ENCODE measurements around the gene SESN1. TPM values are rescaled to one million over a fixed set of nuclear protein-coding genes. Genes with fewer than 3 reads are reported as not detected.

Gene SESN1
- polyA plus RNA-seq, 4 donors: 25.0 to 31.1 (median 27.5) TPM

DNA sequence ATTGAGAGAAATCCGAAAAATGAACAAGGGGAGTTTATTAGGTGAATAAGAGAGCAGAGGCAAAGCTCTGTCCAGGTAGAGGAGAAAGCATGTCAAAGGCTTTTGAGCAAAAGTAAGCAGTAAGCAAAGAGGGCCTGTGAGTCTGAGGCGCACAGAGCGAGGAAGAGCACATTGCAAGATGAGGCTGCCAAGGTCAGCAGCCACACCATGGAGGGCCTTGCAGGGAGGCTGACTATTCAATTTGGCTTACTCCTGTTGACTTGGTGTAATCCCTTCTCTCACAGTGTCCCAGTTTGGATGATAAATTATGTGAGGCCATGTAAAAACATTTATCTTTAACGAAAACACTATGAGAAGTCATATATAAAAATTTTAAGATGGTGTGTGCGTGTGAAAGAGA is 32.4 kb downstream of the SESN1 start:
- DNase-seq (ENCODE audit: low read depth in 4 of 4, low spot score in 3 of 4): no peak

DNA sequence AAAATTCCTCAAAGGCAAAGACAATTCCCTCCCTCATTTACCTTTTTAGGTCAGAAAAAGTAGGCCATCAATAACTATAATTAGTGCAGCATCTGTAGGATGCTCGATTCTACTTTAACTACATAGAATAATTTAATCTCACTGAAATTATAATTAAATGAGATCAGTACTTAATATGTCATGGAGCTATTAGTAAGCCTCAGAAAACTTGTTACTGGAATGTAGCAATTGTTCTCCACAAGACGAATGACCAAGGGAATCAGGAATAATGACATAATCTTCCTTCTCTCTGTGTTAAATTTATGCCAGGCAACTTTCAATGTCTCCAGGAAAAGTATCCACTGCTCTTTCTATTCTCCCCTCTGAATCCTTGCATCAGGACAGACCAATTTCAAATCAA is 34.1 kb downstream of the SESN1 start:
- DNase-seq (ENCODE audit: low read depth in 4 of 4, low spot score in 3 of 4): no peak

DNA sequence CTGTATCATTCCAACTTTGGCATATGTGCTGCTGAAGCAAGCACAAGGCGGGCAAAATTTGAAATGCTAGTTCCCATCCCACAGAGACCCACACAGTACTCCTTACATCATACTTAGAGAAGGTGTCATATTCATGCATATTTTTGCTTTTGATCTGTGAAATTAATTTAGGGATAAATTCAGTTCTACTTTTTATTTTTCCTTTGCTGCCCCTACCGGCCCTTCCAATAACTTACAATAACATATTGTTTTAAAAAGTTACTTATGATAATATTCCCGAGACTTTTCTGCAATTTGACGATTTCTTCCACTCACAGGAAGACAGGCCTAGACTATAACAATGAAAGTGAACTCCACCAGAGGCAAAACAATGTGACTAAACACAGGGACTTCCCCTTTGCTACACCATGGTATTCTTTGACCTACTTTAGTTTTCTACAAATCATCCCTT is 35.0 kb downstream of the SESN1 start:
- DNase-seq (ENCODE audit: low read depth in 4 of 4, low spot score in 3 of 4): no peak

DNA sequence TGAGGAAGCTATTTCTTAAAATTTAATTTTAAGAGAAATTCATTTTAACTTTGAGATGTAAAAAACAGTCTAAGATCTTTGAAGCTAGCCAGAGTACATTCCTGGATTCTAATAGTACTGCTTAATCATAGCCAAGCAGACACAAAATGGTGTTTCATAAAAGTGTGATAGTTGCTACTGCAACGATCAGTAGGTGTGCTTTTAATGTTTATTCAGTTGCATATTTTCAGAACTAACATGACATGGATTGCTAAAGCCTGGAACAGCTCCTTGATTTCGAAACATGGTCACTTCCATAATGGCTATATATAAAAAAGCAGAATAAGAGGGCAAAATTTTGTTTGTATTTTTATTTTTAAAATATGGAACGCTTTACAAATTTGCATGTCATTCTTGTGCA is 35.5 kb downstream of the SESN1 start:
- DNase-seq (ENCODE audit: low read depth in 4 of 4, low spot score in 3 of 4): no peak

DNA sequence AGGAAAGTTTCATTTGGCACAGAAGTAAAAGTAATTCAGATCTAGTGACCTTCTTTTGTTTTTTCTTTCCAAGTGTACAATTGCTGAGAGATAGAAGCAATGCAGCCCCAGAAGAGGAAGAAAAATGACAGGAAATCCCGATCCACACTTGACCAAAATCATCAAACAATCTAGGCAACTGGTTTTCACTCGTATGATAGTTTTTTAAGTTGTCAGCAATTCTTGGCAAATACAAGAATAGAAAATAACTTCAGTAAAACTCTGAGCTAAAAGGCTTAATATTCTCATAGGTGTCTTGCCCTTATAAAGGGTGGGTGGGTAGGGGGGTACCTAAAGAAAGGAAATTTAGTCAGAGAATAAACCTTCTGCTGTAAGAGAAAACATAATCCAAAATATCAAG is 36.0 kb downstream of the SESN1 start:
- DNase-seq (ENCODE audit: low read depth in 4 of 4, low spot score in 3 of 4): no peak

DNA sequence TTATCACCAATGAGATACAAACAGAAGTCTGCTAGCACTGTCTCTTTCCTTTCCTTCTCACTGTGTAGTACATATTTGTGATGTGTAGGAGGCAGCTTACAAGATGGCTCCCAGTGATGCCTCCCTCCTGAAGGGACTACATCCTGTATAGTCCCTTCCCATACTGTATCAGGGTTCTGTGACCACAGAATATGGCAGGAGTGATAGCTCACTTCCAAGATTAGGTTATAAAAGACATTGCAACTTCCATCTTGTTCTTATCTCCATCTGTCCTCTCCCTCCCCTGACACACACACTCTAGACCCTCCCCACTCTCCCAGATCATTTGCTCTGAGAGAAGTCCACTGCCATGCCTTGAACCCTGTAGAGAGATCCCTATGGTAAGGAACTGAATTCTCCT is 38.0 kb downstream of the SESN1 start:
- DNase-seq (ENCODE audit: low read depth in 4 of 4, low spot score in 3 of 4): no peak

DNA sequence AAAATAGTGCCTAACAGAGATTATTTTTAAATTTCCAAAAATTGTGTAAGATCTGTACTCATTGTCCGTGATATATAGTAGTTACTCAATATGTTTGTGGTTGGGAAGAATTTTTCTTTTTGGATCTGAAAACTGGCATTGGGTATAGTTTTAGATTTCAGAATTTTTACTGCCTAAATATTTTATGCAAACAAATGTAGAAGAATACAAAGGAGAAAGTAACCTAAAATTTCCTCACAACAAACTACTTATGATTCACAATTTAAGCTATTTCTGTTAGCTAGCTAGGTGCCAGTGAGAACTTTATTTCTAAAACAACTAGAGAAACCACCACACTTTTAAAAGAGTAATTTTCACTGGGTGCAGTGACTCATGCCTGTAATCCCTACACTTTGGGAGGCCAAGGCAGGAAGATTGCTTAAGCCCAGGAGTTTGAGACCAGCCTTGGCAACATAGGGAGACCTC is 38.8 kb downstream of the SESN1 start:
- DNase-seq (ENCODE audit: low read depth in 4 of 4, low spot score in 3 of 4): no peak

DNA sequence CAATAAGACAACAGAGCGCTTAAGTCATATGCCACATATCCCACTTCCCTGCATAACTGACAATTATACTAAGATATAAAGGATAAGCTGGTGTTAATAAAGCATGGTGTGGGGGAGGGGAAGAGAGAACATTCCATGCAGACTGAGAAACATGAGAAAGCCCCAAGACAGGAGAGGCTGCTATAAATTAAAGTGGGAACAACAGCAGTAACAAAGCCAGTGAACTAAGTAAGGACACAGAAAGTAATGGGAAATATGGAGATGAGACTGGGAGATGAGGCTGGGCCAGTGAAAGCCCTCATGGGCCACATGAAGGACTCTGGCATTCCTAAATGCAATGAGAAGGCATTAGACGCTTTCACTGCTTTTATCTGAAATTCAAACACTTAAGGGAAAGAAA is 41.3 kb downstream of the SESN1 start:
- DNase-seq (ENCODE audit: low read depth in 4 of 4, low spot score in 3 of 4): peak; percentile 24 to 56 (median 27)

DNA sequence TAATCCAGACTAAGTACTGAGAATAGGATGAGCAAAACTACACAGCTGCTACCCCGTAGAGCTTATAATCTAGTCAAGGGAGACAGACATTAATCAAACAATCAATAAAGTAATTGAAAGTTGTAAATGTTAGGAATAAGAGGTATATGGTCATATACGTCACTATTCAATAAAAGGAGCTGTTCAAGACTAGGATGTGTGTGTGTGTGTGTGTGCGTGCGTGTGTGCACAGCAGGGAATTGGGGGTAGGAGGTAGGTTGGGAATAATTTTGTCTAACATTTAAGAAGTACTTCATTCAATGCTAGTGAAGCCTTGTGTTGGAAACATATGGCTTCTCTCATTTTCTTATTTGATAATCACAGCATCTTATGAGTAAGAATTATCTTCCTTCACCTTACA is 41.8 kb downstream of the SESN1 start:
- no peak for DNase-seq (ENCODE audit: low read depth in 4 of 4, low spot score in 3 of 4)

DNA sequence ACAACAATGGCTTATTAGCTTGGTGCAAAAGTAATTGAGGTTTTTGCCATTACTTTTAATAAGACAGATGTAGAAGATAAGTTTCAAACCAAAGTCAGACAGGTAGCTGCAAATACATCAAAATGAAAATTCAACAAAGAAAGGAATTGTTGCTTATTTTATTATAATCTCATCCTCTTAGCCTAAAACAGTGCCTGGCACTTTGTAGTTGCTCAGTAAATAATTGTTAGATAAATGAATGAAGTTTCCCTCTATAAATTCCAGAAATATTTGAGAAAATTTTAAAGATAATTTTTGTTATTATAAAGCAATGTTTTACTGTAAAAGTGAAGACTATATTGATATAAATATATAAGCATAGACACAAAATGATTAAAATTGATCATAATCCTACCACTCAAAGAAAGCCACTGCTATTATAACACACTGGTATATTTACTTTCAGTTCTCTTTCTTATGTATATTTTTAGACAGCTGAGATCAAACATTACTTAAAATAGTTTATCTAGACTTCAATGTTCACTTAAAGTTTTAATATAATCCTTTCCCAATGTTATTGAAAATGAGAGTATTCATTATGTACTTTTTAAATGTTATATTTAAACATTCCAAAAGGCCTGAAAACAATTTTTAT is 42.5 kb downstream of the SESN1 start:
- DNase-seq (ENCODE audit: low read depth in 4 of 4, low spot score in 3 of 4): no peak

DNA sequence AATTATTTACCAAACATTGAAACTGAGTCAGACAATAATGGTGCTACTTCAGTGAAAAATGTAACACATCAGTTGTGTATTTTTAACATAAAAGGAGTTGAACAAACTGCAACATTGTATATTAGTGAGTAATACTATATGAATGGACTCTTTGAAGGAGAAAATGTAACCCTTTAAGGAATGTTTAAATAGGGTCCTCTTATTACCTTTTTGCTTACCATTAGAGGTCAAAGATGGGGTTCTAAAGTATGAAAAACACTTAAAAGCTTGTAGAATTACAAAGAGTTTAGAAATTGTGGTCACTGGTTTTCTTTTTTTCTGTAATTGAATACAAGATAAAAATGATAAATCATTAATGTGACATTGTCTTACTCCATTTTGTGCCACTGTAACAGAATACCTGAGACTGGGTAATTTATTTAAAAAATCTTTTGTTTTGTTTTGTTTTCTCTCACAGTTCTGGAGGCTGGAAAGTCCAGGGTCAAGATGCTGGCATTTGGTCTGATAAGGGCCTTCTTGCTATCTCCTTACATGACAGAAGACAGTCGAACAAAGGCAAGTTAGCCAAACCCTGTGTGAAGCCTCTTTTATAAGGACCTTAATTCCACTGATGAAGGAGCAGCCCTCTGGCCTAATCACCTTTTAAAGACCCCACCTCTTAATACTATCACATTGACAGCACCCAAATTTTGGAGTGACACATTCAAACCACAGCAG is 43.2 kb downstream of the SESN1 start:
- DNase-seq (ENCODE audit: low read depth in 4 of 4, low spot score in 3 of 4): no peak

DNA sequence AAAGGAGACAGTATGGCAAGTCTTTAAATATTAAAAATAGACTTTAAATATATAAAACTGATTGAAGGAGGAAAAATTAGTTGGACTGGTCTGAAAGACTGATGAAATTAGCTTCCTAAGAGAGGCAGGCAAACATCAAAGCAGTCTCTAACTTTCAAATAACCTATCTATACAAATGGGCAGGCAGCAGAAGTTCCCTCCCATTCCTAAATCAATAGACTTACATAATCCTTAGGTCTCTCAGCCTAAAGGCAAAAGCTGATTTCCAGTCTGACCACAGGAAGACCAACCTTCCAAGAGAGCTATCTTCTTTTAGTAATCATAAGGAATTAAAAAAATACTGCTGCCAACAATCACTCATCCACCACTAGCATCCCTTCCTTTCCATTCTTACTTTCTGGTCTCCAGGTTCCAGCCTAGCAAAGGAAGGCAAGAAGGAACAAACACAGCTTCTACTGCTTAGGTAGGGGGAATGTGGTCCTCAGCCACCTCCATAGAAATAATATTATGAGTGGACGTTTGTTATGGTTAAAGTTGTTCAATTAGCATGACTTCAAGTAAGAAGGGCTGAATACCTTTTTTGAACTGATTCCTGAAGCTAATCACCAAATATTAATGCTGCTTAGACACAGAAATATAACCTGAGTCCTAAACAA is 44.1 kb downstream of the SESN1 start:
- DNase-seq (ENCODE audit: low read depth in 4 of 4, low spot score in 3 of 4): no peak

DNA sequence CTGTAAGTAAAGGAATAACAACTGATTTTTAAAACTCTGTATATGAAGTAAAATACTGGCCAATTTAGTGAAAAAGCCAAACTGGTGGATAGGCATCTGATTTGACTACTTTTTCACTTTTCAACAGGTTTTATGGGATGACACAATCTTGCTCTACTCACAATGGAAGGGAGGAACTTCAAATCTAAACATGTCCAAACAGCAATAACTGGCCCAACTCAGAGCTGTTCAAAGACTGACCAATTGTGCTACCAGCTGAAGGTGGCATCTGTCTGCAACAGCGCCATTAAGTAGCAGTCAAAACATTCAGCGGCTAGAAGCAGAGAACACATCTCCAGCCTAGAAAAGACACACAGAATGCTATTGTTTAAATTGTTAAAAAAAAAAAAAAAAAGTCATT is 44.6 kb downstream of the SESN1 start:
- DNase-seq (ENCODE audit: low read depth in 4 of 4, low spot score in 3 of 4): no peak

DNA sequence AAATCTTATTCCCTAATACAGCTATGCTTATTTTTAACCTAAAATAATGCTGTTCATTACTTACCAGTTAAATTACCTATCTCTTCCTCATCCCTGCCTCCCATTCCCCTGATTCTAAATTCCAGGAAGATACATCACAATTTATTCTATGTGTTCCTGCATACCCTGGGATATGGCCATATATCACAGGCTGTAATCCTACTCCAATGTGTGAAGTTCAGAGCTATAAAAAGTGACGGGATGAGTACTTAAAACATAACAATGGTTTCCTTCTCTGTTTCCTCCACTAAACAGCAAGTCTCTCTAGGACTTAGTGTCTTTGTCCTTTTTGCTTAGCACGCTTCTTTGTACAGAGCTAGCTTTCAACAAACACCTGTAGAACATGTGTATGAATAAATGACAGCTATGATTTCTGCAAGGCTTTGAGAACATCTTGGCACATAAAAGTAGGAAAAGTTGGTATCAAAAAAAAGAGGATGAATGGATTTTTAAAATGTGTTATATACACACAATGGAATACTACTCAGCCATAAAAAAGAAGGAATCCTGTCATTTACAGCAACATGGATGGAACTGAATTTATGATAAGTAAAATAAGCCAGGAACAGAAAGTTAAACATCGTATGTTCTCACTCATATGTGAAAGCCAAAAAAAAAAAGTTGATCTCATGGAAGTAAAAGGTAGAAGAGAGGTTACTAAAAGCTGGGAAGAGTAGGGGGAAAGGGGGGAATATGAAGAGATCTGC is 45.8 kb downstream of the SESN1 start:
- no peak for DNase-seq (ENCODE audit: low read depth in 4 of 4, low spot score in 3 of 4)

DNA sequence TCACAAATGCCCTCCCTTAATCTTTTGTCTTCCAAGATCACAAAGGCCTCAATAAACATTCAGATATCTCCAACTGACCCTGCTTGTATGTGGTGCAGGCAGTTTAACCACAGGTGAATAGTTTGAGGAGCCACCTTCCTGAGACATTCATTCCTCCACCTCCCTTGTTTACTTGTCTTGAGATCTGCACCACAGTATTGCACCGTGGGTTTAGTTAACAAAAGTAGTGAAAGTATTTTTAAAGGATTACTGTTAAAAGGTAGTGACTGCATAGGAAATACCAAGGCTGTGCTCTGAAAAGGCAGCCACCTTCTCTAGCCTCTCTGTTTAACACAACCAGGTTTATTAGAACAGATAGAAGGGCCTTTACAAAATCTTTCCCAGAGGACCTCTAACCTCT is 46.5 kb downstream of the SESN1 start:
- no peak for DNase-seq (ENCODE audit: low read depth in 4 of 4, low spot score in 3 of 4)

DNA sequence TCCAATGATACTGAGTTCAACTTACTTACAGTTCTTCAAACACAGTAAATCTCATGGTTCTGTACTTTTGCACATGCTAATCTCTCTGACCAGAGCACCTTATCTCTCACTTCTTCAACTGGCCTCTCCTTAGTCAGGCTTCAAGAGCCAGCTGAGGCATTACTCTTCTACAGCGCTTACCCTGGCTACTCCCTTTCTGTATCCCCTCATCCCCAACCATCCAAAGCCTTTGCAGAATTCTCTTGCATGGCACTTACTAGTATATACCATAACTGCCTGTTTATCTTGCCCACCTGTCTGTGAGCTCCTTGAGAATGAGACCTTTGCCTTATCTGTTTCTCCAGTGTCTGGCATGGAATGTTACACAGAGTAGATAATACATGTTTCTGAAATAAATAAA is 49.2 kb downstream of the SESN1 start:
- DNase-seq (ENCODE audit: low read depth in 4 of 4, low spot score in 3 of 4): no peak

DNA sequence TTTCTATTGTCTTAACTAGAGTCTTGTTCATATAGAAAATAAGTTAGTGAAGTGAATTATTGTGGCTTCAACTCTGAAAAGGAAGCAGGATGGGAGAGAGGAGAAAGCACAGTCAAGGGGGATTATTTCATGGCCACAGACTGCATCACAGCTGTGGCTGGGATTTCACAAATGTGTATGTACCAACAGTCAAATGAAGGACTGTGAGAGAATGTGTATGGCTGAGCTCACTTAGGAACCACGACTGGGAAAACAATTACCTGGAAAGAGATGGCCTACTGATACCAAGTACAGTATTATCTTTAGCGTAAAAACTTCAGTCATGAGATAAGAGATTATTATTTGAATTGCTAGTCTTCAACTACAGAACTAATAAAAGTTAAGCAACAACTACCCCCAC is 54.9 kb downstream of the SESN1 start:
- DNase-seq (ENCODE audit: low read depth in 4 of 4, low spot score in 3 of 4): no peak

DNA sequence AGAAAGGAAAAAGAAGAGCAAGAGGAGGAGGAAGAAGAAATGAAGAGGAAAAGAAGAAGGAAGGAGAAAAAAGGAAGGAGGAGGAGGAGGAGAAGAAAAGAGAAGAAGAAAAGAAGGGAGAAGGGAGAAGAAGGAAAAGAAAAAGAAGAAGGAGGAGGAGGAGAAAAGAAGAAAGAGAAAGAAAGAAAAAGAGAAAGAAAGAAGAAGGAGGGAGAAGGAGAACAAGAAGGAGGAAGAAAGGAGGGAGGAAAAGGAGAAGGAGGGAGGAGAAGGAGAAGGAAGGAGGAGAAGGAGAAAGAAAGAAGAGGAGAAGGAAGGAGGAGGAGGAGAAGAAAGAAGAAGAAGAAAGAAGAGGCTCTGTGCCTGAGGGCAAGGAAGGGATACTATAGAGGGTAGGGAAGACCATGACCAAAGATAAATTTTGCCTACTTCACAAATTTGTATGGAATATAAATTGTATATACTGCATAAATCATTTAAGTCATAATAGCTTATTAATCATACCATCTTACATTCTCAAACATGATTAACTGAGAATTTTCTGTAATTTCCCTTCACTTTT is 55.7 kb downstream of the SESN1 start:
- DNase-seq (ENCODE audit: low read depth in 4 of 4, low spot score in 3 of 4): no peak

DNA sequence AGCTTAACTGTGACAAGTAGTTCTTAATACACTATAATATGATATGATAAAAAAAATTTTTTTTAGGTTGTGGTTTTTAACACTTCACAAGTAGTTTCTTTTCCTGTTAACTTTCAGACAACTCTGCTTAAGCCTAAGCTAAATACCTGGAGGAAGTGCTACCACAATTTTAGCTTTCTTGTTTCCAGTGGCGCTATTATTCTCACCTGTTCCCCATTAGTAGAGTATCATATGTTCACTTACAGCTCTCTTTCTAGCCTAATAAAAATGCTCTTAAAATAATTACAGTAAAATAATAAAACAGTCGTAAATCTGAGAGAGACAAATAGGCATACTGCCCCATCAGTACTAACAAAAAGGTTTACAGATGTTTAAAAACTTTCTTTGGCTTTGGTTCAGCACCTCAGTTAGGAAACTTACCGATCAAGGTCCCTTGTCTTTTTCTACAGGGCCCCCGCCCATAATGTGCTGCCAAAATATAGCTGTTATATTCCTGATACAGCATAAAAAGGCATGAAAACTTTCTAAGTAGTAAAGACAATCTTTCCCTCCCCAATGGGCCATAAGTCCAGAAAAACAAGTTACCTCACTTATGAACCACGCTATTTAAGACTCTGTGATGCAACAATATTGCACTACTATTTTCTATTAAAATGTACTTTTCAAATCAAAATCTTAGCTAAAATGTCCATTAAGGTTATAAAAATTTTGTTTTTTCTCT is 57.9 kb downstream of the SESN1 start:
- no peak for DNase-seq (ENCODE audit: low read depth in 4 of 4, low spot score in 3 of 4)

DNA sequence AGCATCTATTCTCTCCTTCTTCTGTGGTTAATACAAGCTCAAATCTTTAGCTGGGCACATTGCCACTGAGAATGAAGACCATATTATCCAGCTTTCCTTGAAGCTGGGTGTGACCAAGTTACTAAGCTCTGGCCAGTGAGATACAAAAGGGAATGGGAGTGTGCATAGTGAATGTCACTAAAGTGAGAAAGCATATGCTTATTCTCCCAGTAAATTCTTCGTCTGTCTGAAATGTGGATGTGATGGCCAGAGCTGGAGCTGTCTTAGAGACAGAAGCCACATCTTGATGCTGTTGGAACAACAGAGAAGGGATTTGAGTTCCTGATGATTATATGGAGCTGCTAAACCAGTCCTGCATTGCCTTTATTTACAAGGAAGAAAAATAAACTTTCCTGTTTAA is 60.1 kb downstream of the SESN1 start:
- no peak for DNase-seq (ENCODE audit: low read depth in 4 of 4, low spot score in 3 of 4)

Data from left renal pelvis (tissue), 4 donors.